ENCODE data around the gene SCUBE2.

Gene SCUBE2

DNA sequence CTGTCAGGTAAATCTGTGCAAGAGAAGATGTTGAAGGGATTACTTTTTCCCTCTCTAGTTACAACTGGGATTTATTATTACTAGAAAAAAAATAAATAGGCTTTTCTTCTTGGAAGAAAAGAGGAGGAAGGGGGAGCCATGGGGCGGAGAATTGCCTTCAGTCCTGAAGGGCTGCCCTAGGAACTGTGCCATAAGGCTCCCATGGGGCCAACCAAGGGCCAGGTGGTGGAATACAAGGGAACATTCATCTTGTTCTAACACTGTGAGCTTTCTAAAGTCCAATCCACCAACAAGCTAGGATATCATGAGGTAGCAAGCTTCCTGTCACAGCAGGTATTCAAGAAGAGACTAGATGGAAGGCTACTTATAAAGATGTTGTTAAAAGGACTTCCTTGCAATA is 62.8 kb downstream of the SCUBE2 start:
- no peaks in the 10 kb centered on the region for H3K79me2 ChIP-seq (ENCODE audit: control insufficient read depth, insufficient read depth, low read length, poor library complexity)
- H2AK5ac ChIP-seq (ENCODE audit: low read length): no peak overlapping the region
- no peaks in the 10 kb centered on the region for H3K27me3 ChIP-seq (ENCODE audit: insufficient read depth, low read length)
- H3K18ac ChIP-seq (ENCODE audit: low read length): no peak overlapping the region
- H3K4me2 ChIP-seq (ENCODE audit: low read length): no peak overlapping the region
- no peak for DNase-seq
- no peak overlapping the region for H2BK12ac ChIP-seq (ENCODE audit: low read length)
- H2BK120ac ChIP-seq (ENCODE audit: insufficient read depth, low read length, poor library complexity): no peak overlapping the region
- H3K4me3 ChIP-seq (ENCODE audit: low read depth, low read length): no peak overlapping the region
- H3K36me3 ChIP-seq (ENCODE audit: control insufficient read depth in 1 of 2, insufficient read depth in 2 of 2, low read length in 2 of 2): no peaks in the 10 kb centered on the region
- no peak overlapping the region for H3K14ac ChIP-seq (ENCODE audit: low read length)
- H3K9me3 ChIP-seq (ENCODE audit: insufficient read depth, low read depth, low read length): no peaks in the 10 kb centered on the region
- H4K8ac ChIP-seq (ENCODE audit: low read depth, low read length): no peak overlapping the region
- no peak overlapping the region for H3K9ac ChIP-seq (ENCODE audit: low read length)
- no peak overlapping the region for H3K23ac ChIP-seq (ENCODE audit: low read length)
- no peak overlapping the region for H3K27ac ChIP-seq (ENCODE audit: low read depth, low read length)
- H3K79me1 ChIP-seq (ENCODE audit: low read length): no peaks in the 10 kb centered on the region
- no peak overlapping the region for H3K4ac ChIP-seq (ENCODE audit: low read depth, low read length)
- WGBS (ENCODE audit: extremely low coverage, insufficient coverage, insufficient read length): no CpG with 5 or more reads among the region's 1 CpG
- H4K12ac ChIP-seq (ENCODE audit: low read depth, low read length): no peak overlapping the region
- H2BK5ac ChIP-seq (ENCODE audit: low read depth, low read length, poor library complexity): no peak overlapping the region
- H2AFZ ChIP-seq (ENCODE audit: insufficient read depth, low read length, poor library complexity): no peak overlapping the region
- peaks cover 0 to 2% of the 10 kb centered on the region in 2 experiments for H3K4me1 ChIP-seq (ENCODE audit: control insufficient read depth in 1 of 2, insufficient read depth in 2 of 2, low read length in 2 of 2)
- no peak overlapping the region for H4K91ac ChIP-seq (ENCODE audit: low read depth, low read length)

DNA sequence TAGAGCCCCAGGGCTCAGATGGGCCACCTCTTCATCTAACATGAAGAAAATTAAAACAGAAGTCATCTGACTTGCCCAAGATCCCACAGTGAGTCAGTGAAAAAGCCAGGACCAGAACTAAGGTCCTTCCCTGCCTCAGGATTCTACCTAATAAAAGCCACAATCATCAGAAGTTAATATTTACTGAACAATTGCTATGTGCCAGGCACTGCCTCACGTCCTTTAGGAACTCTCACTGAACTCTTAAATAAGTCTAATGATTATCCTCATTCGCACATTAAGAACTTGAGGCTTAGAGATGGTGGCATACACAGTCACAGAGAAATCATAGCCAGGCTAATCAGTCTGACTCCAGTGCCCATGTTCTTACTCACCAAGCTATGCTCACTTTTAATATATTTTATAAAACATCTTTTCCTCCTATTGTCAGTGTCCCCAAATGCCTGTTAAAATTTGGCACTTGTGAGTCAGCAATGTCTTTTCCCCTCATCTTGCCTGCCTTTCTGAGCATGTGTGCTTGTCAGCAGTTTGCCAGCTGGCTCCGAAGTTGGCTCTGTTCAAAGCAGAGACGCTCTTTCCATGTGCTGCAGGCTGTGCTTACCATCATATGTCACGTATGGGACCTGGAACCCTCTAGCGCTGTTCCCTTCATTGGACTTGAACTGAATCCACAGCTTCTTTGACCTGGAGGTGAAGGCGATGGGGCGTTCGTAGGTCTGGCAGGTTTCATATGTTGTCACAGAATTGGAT is 66.1 kb downstream of the SCUBE2 start:
- Histone ChIP-seq H2AFZ (ENCODE audit: insufficient read depth, low read length, poor library complexity) (no peak overlapping the region), H4K8ac (ENCODE audit: low read depth, low read length) (no peak overlapping the region), H3K79me1 (ENCODE audit: low read length) (no peaks in the 10 kb centered on the region), H3K4ac (ENCODE audit: low read depth, low read length) (no peak overlapping the region), H2BK5ac (ENCODE audit: low read depth, low read length, poor library complexity) (no peak overlapping the region), H3K18ac (ENCODE audit: low read length) (no peak overlapping the region), H4K12ac (ENCODE audit: low read depth, low read length) (no peak overlapping the region), H3K27me3 (ENCODE audit: insufficient read depth, low read length) (no peaks in the 10 kb centered on the region), H3K14ac (ENCODE audit: low read length) (no peak overlapping the region), H3K4me1 (ENCODE audit: control insufficient read depth in 1 of 2, insufficient read depth in 2 of 2, low read length in 2 of 2) (peaks cover 0 to 2% of the 10 kb centered on the region in 2 experiments), H2AK5ac (ENCODE audit: low read length) (no peak overlapping the region), H3K23ac (ENCODE audit: low read length) (no peak overlapping the region), H2BK12ac (ENCODE audit: low read length) (no peak overlapping the region), H3K27ac (ENCODE audit: low read depth, low read length) (no peak overlapping the region), H3K4me2 (ENCODE audit: low read length) (no peak overlapping the region), H3K36me3 (ENCODE audit: control insufficient read depth in 1 of 2, insufficient read depth in 2 of 2, low read length in 2 of 2) (no peaks in the 10 kb centered on the region), H3K9ac (ENCODE audit: low read length) (no peak overlapping the region), H2BK120ac (ENCODE audit: insufficient read depth, low read length, poor library complexity) (no peak overlapping the region), H3K79me2 (ENCODE audit: control insufficient read depth, insufficient read depth, low read length, poor library complexity) (no peaks in the 10 kb centered on the region), H3K9me3 (ENCODE audit: insufficient read depth, low read depth, low read length) (no peaks in the 10 kb centered on the region), H3K4me3 (ENCODE audit: low read depth, low read length) (no peak overlapping the region), H4K91ac (ENCODE audit: low read depth, low read length) (no peak overlapping the region)
- WGBS (ENCODE audit: extremely low coverage, insufficient coverage, insufficient read length): no CpG with 5 or more reads among the region's 9 CpGs
- no peak for DNase-seq

DNA sequence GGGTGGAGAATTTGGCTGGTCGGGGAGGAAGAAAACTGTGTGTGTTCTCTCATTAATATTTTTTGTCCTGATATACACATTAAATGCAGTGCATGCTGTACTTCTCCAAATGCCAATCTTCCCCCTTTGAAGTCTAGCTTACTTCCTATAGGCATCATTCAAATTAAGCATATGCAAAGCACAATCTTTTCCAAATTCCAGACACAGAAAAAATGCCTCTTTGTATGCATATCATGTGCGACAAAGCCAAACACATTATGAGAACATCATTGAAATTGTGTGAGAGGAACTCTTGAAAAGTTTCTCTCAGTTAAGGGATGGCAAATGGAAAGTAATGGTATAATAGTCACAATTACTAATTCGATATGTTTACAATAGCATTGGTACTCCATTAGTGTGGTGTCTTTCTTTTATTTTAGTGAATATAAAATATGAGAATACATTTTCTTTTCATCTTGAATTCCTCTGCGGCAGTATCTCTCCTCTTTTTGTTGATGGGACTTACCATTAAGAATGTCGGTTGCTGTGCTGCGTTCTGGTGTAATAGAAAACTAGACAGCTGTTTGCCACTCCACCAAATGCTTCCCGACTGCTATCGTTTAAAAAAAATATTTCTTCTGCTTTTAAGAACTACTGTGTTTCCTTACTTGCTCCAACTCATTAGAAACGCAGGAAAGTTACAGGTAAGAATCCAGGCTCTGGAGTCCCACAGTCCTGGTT is 68.3 kb downstream of the SCUBE2 start:
- Histone ChIP-seq H3K4me3 (ENCODE audit: low read depth, low read length) (no peak overlapping the region), H3K79me2 (ENCODE audit: control insufficient read depth, insufficient read depth, low read length, poor library complexity) (no peaks in the 10 kb centered on the region), H4K91ac (ENCODE audit: low read depth, low read length) (no peak overlapping the region), H3K9me3 (ENCODE audit: insufficient read depth, low read depth, low read length) (no peaks in the 10 kb centered on the region), H2BK12ac (ENCODE audit: low read length) (no peak overlapping the region), H4K8ac (ENCODE audit: low read depth, low read length) (no peak overlapping the region), H3K27me3 (ENCODE audit: insufficient read depth, low read length) (no peaks in the 10 kb centered on the region), H4K12ac (ENCODE audit: low read depth, low read length) (no peak overlapping the region), H3K4me1 (ENCODE audit: control insufficient read depth in 1 of 2, insufficient read depth in 2 of 2, low read length in 2 of 2) (no peaks in the 10 kb centered on the region), H3K4ac (ENCODE audit: low read depth, low read length) (no peak overlapping the region), H2BK5ac (ENCODE audit: low read depth, low read length, poor library complexity) (no peak overlapping the region), H2BK120ac (ENCODE audit: insufficient read depth, low read length, poor library complexity) (no peak overlapping the region), H3K36me3 (ENCODE audit: control insufficient read depth in 1 of 2, insufficient read depth in 2 of 2, low read length in 2 of 2) (no peaks in the 10 kb centered on the region), H3K79me1 (ENCODE audit: low read length) (no peaks in the 10 kb centered on the region), H3K9ac (ENCODE audit: low read length) (no peak overlapping the region), H3K18ac (ENCODE audit: low read length) (no peak overlapping the region), H3K14ac (ENCODE audit: low read length) (no peak overlapping the region), H3K4me2 (ENCODE audit: low read length) (no peak overlapping the region), H3K27ac (ENCODE audit: low read depth, low read length) (no peak overlapping the region), H2AK5ac (ENCODE audit: low read length) (no peak overlapping the region), H2AFZ (ENCODE audit: insufficient read depth, low read length, poor library complexity) (no peak overlapping the region), H3K23ac (ENCODE audit: low read length) (no peak overlapping the region)
- WGBS (ENCODE audit: extremely low coverage, insufficient coverage, insufficient read length): no CpG with 5 or more reads among the region's 9 CpGs
- DNase-seq: no peak

DNA sequence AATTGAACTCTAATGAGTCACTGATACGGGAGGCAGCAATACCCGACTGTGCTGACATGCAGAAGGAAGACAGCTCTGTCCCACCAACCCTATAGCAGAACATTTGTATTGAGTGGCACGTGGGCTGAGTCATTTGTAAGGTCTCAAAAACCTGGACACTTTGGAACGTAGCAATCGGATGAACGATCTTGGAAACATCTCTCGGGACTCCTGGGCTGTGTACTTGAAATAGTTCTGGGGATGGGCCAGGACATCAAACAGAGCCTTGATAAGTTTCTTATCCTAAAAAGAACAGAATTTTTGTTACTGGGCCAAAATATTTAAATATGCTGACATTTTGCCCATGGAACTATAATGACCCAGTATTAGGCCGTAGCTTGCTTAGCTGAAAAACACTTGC is 70.5 kb downstream of the SCUBE2 start:
- peak; percentile 41 to 80 for DNase-seq
- no CpG with 5 or more reads among the region's 8 CpGs for WGBS (ENCODE audit: extremely low coverage, insufficient coverage, insufficient read length)
- H3K14ac ChIP-seq (ENCODE audit: low read length): no peak overlapping the region

More for the DNA sequence above, 70.5 kb downstream of the SCUBE2 start:
- H3K4ac ChIP-seq (ENCODE audit: low read depth, low read length): no peak overlapping the region
- H3K4me1 ChIP-seq (ENCODE audit: control insufficient read depth in 1 of 2, insufficient read depth in 2 of 2, low read length in 2 of 2): no peaks in the 10 kb centered on the region
- no peak overlapping the region for H3K4me3 ChIP-seq (ENCODE audit: low read depth, low read length)
- no peak overlapping the region for H2BK12ac ChIP-seq (ENCODE audit: low read length)
- H3K18ac ChIP-seq (ENCODE audit: low read length): no peak overlapping the region
- no peak overlapping the region for H2AK5ac ChIP-seq (ENCODE audit: low read length)
- H2BK5ac ChIP-seq (ENCODE audit: low read depth, low read length, poor library complexity): no peak overlapping the region
- no peak overlapping the region for H3K9ac ChIP-seq (ENCODE audit: low read length)
- no peak overlapping the region for H3K4me2 ChIP-seq (ENCODE audit: low read length)
- no peak overlapping the region for H4K8ac ChIP-seq (ENCODE audit: low read depth, low read length)
- H4K12ac ChIP-seq (ENCODE audit: low read depth, low read length): no peak overlapping the region
- H4K91ac ChIP-seq (ENCODE audit: low read depth, low read length): no peak overlapping the region
- no peaks in the 10 kb centered on the region for H3K79me2 ChIP-seq (ENCODE audit: control insufficient read depth, insufficient read depth, low read length, poor library complexity)
- no peaks in the 10 kb centered on the region for H3K36me3 ChIP-seq (ENCODE audit: control insufficient read depth in 1 of 2, insufficient read depth in 2 of 2, low read length in 2 of 2)
- H2BK120ac ChIP-seq (ENCODE audit: insufficient read depth, low read length, poor library complexity): no peak overlapping the region
- no peaks in the 10 kb centered on the region for H3K9me3 ChIP-seq (ENCODE audit: insufficient read depth, low read depth, low read length)
- no peaks in the 10 kb centered on the region for H3K27me3 ChIP-seq (ENCODE audit: insufficient read depth, low read length)
- no peak overlapping the region for H3K23ac ChIP-seq (ENCODE audit: low read length)
- H3K27ac ChIP-seq (ENCODE audit: low read depth, low read length): no peak overlapping the region
- no peaks in the 10 kb centered on the region for H3K79me1 ChIP-seq (ENCODE audit: low read length)
- H2AFZ ChIP-seq (ENCODE audit: insufficient read depth, low read length, poor library complexity): no peak overlapping the region
